HG03520 (cell line): ENCODE measurements around the gene TCF7.
"Not testable (repeated sequence)": the region's sequence is repeated elsewhere in the genome, so short reads cannot be mapped to it uniquely, and the experiment has no call there.

Source experiments
- ATAC-seq: cut with Tn5 transposase; IDR thresholded peaks from one replicate; pipeline ENCODE4 v1.9.1; 2021; ENCODE audit warnings: mild to moderate bottlenecking, moderate library complexity; ENCODE audit not compliant: unreplicated experiment

The TCF7 gene

DNA sequence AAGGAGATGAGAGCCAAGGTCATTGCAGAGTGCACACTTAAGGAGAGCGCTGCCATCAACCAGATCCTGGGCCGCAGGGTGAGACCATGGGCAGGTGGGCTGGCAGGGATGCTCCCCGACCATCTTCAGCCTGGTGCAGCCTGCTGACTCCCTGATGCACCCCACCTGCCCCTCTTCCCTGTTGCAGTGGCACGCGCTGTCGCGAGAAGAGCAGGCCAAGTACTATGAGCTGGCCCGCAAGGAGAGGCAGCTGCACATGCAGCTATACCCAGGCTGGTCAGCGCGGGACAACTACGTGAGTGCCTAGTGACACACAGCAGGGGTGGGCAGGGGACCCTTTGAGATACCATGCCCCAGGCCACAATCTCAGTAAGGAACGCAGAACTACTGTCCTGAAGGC lies 28.3 kb downstream of the TCF7 start:
- no peak for ATAC-seq

DNA sequence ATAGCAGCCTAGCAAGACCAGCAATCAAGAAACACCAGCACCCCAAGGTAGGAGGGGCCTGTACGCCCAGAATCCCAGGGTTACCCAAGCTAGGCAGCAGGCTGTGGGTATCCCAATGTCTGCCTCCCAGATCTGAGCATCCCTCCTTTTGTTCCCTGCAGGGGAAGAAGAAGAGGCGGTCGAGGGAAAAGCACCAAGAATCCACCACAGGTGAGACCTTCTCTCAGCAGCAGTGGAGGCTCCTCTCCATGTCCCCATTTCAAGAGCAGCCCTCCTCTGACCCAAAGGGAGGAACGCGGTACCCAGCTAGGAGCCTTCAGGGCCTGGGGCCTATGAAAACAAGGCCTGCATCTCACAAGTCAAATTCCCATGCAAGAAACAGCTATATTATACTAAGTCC lies 28.9 kb downstream of the TCF7 start:
- ATAC-seq = no peak

DNA sequence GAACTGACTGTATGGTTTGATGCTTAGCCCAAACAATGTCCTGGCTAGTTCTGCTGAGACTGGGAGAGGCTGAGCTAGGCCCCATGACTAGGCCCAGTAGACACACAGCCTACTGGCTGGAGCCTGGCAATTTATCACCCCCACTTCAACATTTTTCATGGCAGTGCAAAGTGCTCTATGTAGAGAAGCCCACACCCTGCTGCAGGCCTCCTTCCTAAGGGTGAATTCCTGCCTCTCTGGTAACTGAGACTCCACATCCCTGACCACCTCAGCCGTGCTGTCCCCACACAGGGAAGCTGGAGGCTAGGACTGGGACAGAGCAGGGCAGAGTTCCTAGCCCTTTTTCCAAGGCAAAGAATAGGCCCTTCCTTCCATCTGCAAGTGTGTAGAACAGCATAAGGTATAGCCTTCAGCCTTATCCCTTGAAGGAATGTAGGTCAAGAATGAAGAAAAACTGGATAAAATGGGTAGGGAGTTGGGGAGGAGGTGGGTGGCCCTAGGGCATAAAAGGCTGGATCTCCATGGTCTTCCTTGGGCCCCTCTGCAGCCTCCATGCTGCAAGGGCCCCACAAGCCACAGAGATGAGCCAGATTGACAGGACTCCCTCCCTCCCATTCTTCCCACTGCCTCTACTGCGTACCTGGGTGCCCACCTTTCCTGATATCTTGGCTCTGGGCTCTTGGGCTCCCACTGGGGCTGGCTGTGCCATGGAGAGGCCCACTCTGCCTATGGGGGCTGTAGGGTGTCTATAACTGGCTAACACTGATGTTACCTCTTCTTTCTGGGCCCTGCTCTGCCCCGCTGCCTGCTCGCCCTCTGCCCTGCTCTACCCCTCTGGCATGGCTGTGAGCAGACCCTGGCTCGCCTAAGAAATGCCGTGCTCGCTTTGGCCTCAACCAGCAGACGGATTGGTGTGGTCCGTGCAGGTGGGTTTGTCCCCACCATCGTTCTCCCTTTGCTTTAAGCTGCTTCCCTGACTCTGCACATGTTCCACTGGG lies 29.8 kb downstream of the TCF7 start:
- ATAC-seq = no peak

DNA sequence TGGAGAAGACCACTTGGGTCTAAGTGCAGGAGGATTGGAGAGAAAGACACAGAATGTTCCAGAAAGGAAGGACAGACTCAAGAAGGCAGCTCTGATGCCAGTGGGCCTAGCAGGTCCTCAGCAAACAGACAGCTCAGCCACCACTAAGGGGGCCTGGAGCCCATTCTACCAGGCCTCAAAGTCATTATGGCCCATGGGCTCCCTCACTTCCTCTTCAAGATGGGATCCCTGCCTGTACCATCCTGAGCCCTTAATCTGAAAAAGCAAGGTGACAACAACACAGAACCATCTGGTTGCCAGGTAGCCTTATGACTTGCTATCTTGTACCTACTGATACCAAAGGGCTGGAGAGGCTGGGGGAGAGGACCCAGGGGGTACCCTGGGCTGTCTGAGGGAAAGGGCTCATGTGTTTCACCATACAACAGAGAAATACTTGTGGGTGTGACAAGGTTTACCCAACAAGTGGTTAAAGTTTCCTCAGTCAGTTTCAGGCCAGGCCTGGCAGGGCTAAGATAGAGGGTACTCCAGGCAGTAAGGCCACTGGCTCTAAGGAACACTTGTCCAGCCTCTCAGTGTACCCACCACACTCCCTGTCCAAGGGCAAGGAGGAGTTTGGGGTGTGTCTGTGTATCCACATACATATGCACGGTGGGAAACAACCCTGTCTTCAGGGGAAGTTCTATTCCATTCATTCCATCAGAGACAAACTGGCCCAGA lies 30.7 kb downstream of the TCF7 start:
- no peak for ATAC-seq

DNA sequence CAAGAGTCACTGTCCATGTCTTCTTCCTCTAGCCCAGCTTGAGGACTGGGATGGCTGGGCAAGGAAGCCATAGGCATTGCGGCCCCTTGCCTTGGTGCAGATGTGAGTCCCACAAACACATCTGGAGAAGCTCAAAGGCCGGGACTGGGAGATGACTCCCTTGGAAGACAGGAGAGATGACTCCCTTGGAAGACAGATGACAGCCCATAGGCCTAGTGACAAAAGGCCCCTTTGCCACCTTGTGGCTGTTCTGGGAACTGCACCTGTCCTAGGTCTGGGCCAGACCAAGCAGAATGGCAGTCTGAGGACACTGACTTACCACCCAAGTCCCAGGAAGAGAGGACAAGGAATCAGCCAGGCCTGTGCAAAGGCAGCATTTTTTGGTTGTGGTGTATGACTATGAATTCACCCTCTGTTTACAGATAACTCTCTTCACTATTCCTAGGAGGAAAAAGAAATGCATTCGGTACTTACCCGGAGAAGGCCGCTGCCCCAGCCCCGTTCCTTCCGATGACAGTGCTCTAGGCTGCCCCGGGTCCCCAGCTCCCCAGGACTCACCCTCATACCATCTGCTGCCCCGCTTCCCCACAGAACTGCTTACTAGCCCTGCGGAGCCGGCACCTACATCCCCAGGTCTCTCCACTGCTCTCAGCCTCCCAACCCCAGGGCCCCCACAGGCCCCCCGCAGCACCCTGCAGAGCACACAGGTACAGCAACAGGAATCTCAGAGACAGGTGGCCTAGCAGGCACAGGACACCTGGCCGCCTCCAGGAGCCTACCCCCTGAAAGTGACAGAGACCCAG lies 31.5 kb downstream of the TCF7 start:
- ATAC-seq = no peak

DNA sequence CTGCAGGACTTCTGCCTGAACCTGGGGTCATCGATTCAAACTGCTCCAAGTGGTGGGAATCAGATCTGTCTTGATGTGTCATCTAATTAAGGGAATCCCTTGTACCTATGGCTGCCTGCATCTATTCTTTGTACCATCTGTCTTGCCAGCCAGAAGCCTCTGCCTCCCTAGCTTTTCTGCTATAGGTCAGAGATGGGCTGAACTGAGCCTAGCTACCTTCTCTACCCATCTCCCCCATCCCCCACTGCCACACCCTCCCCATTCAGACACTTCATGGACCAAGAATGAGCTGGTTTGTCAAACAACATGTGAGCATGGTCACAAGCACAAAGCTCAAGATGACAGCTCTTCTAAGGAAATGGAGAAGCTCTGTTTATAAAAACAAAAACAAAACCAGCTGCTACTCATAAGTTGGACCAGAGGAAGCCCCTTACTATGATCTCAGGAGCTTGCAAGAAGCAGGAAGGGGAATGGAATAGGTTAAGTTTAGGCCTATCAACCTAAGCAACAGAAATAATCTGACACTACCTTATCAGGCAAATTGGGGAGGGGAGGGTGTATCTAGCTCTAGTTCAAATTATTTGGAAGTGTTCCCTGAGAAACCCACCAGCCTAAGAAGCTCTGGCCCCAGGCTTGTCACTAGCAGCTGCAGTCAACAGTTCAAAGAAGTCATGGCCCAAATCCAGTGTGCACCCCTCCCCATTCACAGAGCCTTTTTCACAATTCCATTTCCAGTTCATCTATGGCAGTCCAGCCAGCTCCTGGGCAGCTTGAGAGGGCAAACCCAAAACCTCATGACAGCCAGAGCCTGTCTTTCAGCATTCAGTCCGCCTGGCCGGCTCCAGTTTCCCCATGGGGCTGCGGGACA lies 32.4 kb downstream of the TCF7 start:
- ATAC-seq = no peak

DNA sequence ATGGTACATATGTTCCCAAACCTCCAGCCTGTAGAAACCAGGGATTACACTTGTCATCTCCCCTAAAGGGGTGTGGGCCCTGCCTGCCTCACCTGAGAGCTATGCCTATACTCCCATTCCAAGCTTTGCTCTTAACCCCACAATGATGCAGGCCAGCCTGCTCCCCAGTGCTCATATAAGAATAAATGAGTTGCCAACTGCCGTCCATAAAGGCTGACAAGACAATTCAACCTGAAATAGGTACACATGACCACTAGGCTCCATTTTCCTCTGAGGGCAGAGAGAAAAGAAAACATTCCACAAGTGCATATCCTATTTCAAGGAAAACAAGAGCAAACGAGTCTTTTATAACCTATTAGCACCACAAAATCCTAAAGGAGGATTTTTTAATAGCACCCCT lies 33.8 kb downstream of the TCF7 start:
- no peak for ATAC-seq

DNA sequence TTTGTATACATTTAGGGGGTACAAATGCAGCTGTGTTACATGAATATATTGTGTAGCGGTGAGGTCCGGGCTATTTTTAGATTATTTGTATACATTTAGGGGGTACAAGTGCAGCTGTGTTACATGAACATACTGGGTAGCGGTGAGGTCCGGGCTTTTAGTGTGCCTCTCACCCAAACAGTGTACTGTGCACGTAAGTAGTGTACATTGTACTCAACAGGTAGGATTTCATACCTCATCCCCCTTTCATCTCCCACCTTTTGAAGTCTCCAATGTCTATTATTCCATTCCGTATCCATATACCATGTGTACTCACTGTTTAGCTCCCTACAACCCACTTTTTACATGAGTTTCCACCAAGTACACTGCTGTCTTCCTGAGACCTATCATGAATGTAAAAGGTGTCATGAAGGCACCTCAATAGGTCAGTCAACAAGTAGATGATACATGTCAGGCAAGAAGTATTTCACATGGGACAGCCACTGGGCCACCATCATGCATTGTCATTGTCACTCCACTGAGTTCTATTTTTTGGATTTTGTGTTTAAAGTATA lies 34.6 kb downstream of the TCF7 start:
- ATAC-seq = no peak

DNA sequence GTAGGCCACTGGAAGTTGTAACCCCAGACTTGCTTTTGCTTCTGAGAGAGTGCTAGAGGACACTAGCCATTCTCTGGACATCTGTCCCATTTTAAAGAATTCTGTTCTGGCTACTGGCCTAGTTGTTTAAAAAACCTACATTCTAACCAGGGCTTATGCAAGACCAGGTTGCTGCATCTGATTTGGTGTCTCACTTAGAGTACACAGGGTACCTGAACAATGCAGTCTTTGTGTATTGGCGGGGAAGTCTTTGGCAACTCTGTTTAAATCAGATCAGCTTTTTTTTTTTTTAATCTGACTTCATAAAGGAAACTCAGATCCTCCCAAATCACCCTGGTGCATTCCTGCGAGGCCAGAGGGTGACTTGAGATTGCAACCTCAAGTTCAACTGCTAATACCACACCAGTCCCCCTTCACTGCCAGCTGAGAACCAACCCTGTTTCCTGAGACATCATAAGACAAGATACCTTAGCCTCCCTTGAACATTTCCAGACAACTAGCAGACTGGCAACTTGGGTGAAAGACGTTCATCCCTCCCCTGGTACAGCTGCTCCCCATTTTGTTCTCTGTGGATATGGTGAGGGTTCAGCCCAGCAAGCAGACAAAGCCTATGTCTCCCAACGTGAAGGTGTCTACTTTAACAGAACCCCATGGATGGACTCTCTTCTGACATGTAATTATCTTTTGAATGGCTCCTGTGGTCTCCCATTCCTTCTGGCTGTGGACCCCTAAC lies 35.3 kb downstream of the TCF7 start:
- ATAC-seq = no peak

DNA sequence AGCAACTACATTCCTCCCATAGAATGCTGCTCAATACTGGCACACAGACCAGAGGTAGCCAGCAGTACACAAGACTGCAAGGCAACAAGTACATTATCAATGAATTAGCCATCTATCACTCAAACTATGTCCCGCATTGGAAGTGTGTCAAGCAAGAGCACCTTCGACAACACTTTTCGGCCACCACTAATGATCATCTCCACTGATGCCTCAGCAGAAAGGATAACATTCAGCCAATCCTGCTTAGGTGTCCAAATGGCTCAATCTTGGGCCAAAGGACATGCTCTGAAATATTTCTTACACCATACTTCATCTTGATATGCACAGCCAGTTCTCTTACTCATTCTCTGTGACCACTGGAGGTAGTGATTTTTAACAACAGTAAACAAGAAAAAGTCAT lies 37.2 kb downstream of the TCF7 start:
- no peak for ATAC-seq

DNA sequence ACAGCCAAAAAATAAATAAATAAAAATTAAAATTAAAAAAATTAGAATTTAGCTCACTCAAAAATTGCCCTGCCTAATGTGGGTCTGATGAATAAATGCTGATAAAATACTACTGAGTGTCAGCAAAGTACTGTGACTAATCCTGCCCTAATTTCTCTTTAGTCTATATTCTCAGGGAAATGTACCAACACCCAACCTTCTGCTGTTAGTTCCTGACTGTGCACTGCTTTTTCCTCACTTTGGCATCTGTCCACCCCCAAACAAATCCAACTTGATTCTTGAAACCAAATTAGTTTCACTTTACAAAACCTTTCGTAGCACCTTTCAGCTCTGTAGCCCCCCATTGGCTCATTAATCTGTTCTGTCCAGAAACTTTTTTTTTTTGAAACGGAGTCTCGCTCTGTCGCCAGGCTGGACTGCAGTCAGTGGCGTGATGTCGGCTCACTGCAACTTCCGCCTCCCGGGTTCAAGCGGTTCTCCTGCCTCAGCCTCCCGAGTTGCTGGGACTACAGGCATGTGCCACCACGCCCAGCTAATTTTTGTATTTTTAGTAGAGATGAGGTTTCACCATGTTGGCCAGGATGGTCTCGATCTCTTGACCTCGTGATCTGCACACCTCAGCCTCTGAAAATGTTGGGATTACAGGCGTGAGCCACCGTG lies 37.8 kb downstream of the TCF7 start:
- not testable (repeated sequence) for ATAC-seq

DNA sequence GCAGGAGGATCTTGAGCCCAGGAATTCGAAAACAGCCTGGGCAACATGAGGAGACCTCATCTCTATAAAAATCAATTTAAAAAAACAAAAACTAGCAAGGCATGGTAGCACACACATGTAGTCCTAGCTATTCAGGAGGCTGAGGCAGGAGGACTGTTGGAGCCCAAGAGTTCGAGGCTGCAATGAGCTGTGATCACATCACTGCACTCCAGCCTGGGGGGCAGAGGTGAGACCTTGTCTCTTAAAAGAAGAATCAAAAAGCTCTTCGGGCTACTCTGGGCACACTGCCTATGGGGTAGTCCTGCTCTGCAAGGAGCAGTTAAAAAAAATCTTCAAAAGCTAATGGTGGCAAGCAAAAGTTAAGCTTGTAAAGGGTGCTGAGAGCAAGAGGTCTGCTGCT lies 38.8 kb downstream of the TCF7 start:
- ATAC-seq = no peak

DNA sequence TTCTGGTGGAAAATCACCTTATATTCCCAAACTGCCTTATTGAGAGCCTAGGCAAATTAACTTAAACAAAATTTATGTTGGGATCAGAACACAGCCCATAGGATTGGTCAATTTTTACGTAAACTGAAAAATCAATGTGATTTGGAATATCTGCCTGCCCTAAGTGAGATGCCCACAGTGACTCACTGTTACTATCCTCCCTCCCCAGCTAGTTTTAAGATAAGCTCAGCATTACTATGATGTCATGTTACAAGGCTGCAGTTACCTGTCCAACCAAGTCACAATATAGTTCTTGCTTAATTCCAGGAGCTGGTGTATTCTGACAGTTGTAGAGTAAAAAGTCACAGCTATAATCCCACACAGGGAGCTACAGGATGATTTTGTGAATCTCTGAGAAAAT lies 39.2 kb downstream of the TCF7 start:
- no peak for ATAC-seq

DNA sequence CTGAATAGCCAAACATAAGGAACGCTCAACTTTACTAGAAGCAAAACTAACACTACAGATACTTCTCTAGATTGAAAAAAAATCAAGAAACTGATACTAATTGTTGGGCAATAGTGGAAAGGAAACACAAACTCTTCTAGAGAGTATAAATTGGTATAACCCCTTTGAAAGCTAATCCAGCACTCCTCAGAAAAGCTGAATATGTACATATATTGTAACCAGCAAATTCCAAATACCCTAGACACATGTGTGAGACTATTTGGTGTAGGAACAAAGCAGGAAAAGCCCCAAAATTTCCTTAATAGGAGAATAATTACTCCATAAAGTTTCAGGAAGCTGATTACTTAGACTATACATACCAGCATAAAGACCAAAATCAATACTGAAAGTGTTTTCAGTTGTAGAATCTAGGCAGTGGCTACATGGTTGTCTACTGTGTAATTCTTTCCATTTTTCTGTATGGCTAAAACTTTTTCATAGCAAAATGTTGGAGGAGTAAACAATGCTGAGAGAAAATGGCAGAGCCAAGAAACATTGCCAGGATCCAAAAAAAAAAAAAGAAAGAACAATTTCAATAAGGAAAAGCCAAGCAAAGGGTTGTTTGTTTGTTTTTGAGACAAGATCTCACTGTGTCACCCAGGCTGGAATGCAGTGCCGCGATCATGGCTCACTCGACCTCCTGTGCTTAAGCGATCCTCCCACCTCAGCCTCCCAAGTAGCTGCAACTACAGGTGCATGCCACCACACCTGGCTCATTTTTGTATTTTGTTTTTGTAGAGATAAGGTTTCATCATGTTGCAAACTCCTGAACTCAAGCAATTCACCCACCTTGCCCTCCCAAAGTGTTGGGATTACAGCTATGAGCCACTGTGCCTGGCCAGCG lies 47.3 kb downstream of the TCF7 start:
- no peak for ATAC-seq

DNA sequence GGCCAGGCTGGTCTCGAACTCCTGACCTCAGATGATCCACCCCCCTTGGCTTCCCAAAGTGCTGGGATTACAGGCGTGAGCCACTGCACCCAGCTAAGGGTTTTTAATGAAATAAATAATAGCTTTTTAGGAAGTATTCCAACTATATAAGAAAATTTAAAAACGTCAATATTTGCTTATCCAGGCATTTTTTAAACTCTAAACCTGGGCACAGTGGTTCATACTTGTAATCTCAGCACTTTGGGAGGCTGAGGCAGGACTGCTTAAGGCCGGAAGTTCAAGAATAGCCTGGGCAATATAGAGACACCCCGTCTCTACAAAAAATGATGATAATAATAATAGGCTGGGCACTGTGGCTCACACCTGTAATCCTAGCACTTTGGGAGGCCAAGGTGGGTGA lies 48.1 kb downstream of the TCF7 start:
- ATAC-seq = no peak

DNA sequence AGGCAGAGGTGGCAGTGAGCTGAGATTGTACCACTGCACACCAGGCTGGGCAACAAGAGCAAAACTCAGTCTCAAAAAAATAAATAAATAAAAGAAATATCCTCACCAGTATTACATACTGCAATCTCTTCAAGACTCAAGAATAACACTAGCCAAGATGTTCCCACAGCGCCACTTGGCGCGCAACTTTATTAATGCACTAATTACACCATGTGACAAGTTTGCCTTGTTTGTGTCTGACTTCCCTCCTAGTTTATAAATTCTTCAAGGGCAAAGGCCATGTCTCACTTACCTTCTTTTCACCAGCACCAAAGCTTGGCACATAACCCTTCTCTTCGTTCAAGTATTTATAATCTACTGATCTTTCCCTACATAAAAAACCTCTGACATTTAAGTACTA lies 57.5 kb downstream of the TCF7 start:
- ATAC-seq = no peak

DNA sequence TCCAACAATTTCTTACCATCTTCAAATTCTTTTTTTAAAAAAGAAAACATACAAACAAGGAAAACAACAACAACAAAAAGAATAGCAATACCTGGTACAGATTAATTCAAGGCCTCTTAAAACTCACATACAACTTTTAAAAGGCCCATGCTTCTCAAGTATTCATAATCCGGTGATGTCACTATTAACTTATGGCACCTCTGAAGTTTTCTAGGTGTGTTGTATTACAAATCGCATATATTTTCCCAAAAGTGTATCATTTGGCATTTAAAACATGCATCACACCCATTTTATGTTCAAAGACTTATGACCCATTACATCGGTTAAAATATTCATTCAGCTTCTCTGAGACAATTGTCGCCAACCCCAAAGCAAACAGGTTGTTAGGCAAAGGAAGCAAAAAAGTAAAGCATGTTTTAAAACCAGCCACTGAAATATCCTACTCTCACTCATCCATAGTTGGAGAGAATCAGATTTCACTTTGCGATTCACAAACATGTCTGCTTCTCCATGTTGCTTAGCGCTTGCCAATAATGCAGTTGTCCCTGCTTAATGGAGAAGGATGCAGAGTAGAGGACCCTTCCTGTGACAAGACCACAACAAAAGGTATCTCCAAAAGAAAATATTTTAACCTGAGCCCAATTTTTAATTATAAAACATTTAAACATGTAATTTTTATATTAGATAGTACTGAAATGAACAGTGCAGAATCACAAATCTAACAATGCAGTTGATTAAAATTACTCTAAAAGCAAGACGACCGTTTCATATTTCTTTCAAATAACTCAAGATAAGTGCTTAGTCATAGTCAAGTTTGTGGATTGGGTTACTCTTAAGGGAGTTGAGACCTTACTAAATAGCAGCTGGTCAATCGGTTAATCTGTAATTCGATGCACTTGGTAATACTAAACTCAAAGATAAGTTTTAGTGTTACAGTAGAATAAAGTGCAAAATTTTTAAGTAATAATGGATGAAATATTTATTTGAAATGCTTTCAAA lies 60.7 kb downstream of the TCF7 start:
- no peak for ATAC-seq
